CD4-positive, CD25-positive, alpha-beta regulatory T cell (primary cell): Measurements from ENCODE around the gene TIGD7. TPM values are rescaled to one million over a fixed set of nuclear protein-coding genes. Genes with fewer than 3 reads are reported as not detected.
A peak's percentile ranks its signal among the peaks of the same experiment; 100 is the strongest.

ENCODE experiments used
- ATAC-seq, 2 donors: fragments of 150-1000 bp; cut with Tn5 transposase; one replicate each; pipeline ENCODE4 v1.10.0; 2021; ENCODE audit warnings: low read depth in 2 of 2, moderate number of reproducible peaks in 2 of 2, moderate library complexity in 1 of 2
- DNase-seq, 3 donors: peaks; one replicate each; pipeline versions ENCODE4 v3.0.0 to v3.0.0-alpha.2; 2012 to 2022; ENCODE audit warnings: mixed read lengths in 1 of 3
- H3K27ac ChIP-seq: one replicate; pipeline ENCODE4 v1.7.0; 2013; ENCODE audit warnings: mild to moderate bottlenecking, low read length; ENCODE audit not compliant: insufficient read depth, poor library complexity, severe bottlenecking
- H3K27me3 ChIP-seq: one replicate; pipeline ENCODE4 v1.7.0; 2013; ENCODE audit warnings: low read length; ENCODE audit not compliant: control insufficient read depth, insufficient read depth
- H3K36me3 ChIP-seq: one replicate; pipeline ENCODE4 v1.7.0; 2013; ENCODE audit warnings: mild to moderate bottlenecking, low read length, moderate library complexity; ENCODE audit not compliant: control insufficient read depth, insufficient read depth
- H3K4me1 ChIP-seq: 2 replicates; pipeline ENCODE4 v1.7.0; 2013; ENCODE audit warnings: mild to moderate bottlenecking, low read length; ENCODE audit not compliant: insufficient read depth, control insufficient read depth, poor library complexity, severe bottlenecking
- H3K4me3 ChIP-seq: one replicate; pipeline ENCODE4 v1.7.0; 2013; ENCODE audit warnings: low read depth, mild to moderate bottlenecking, low read length, moderate library complexity
- H3K9me3 ChIP-seq, 2 experiments: 1 replicate in 1 of 2; 2 replicates in 1 of 2; pipeline ENCODE4 v1.7.0; 2013; ENCODE audit warnings: low read length in 2 of 2, mild to moderate bottlenecking in 1 of 2, moderate library complexity in 1 of 2; ENCODE audit not compliant: control insufficient read depth in 2 of 2
- H3K27ac Mint-ChIP-seq, 3 donors: one replicate each; pipeline ENCODE4 v1.8.0; 2020 to 2022; ENCODE audit warnings: mild to moderate bottlenecking in 3 of 3, mixed read lengths in 3 of 3, moderate library complexity in 2 of 3
- H3K27me3 Mint-ChIP-seq: one replicate; pipeline ENCODE4 v1.8.0; 2022; ENCODE audit warnings: mild to moderate bottlenecking, mixed read lengths
- H3K36me3 Mint-ChIP-seq: one replicate; pipeline ENCODE4 v1.8.0; 2020; ENCODE audit warnings: mixed read lengths
- H3K4me1 Mint-ChIP-seq, 4 donors: one replicate each; pipeline ENCODE4 v1.8.0; 2020 to 2022; ENCODE audit warnings: mixed read lengths in 4 of 4, mild to moderate bottlenecking in 1 of 4
- H3K4me3 Mint-ChIP-seq, 4 donors: one replicate each; pipeline ENCODE4 v1.8.0; 2020 to 2022; ENCODE audit warnings: mild to moderate bottlenecking in 4 of 4, mixed read lengths in 4 of 4, moderate library complexity in 3 of 4
- H3K9me3 Mint-ChIP-seq, 7 donors: one replicate each; pipeline ENCODE4 v1.8.0; 2020 to 2022; ENCODE audit warnings: mixed read lengths in 7 of 7, mild to moderate bottlenecking in 3 of 7, moderate library complexity in 2 of 7
- polyA plus RNA-seq, 4 donors: library from polyadenylated mRNA; unstranded; fragments of 300-500 nt; fragmentation: Illumina TruSeq; gene quantifications; one replicate each; pipeline ENCODE4 v1.2.3, GENCODE V29; 2021
- total RNA-seq: library from RNA; stranded (reverse); gene quantifications from one replicate; pipeline ENCODE4 v1.2.3, GENCODE V29; 2022

TIGD7 gene
- total and polyA plus RNA-seq, 5 donors from 2014 or later = 3.1 to 6.2 (median 4.4) TPM

- no peak for ATAC-seq
- no peaks in the 10 kb centered on the region for H3K36me3 Mint-ChIP-seq
- peaks cover 0 to 4% (median 0%) of the 10 kb centered on the region in 4 donors for H3K4me1 Mint-ChIP-seq
- H3K36me3 ChIP-seq = no peaks in the 10 kb centered on the region
- DNase-seq = no peak
- no peaks in the 10 kb centered on the region for H3K4me1 ChIP-seq
- no peaks in the 10 kb centered on the region for H3K9me3 ChIP-seq
- H3K27me3 ChIP-seq = no peaks in the 10 kb centered on the region
- no peak overlapping the region for H3K4me3 ChIP-seq
- peaks cover 11% of the 10 kb centered on the region for H3K27me3 Mint-ChIP-seq
- H3K4me3 Mint-ChIP-seq = no peak overlapping the region
- no peak overlapping the region for H3K27ac ChIP-seq
- no peaks in the 10 kb centered on the region for H3K9me3 Mint-ChIP-seq
- H3K27ac Mint-ChIP-seq = no peak overlapping the region
These were observed 50.9 kb downstream of the TIGD7 start for GRCh38 chr16:3254309-3254708.

DNA sequence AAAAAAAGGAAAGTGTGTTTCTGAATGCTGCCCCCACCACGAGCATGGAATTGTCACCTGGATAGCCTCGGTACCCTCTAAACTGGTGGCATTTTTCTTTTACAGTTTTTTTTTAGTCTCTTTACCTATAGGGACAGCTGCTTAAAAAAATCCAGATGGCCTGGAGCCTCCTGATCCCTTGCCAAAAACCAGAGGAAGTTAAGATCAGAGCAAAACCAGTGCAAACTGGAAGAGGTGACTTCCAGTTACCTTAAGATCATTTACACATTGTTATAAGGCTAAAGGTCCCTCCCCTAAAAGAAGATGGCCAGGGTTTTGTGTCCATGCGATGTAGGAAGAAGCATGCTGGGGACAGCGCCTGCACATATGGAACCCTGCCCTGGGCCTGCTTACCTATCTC lies 52.3 kb downstream of the TIGD7 start:
- no peak for ATAC-seq

DNA sequence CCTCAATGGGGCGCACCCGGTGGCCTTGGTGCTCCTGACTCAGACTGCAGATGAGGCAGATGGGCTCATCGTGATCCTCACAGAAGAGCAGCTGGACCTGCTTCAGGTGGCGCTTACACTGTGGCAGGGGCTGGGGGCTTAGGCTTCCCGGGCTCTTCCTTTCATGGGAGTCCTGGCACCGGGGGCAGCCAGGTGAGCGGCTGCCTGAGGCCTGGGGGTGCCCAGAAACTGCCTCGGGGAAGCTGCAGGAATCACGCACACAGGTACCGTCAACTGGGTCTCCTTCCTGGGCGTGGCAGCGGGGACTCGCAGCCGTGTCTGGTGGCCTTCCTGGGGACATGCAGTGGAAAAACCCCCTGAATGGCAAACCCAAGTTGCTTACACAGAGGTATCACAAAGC lies 55.8 kb downstream of the TIGD7 start:
- Histone ChIP-seq H3K4me3 (no peak overlapping the region), H3K4me1 (no peaks in the 10 kb centered on the region), H3K27me3 (no peaks in the 10 kb centered on the region), H3K9me3 (no peaks in the 10 kb centered on the region), H3K36me3 (no peaks in the 10 kb centered on the region), H3K27ac (no peak overlapping the region)
- H3K27me3 Mint-ChIP-seq = peaks cover 22% of the 10 kb centered on the region
- DNase-seq (no peak), ATAC-seq (no peak)
- H3K27ac Mint-ChIP-seq = no peak overlapping the region
- H3K4me1 Mint-ChIP-seq = peaks cover 0 to 2% (median 0%) of the 10 kb centered on the region in 4 donors
- H3K9me3 Mint-ChIP-seq = peaks cover 0 to 1% (median 0%) of the 10 kb centered on the region in 7 donors
- no peak overlapping the region for H3K4me3 Mint-ChIP-seq
- H3K36me3 Mint-ChIP-seq = no peaks in the 10 kb centered on the region

More for the DNA sequence above, 52.3 kb downstream of the TIGD7 start:
- Mint-ChIP-seq H3K27ac (no peak overlapping the region), H3K27me3 (peaks cover 14% of the 10 kb centered on the region), H3K4me3 (no peak overlapping the region), H3K4me1 (peaks cover 0 to 2% (median 0%) of the 10 kb centered on the region in 4 donors), H3K9me3 (peaks cover 0 to 1% (median 0%) of the 10 kb centered on the region in 7 donors), H3K36me3 (no peaks in the 10 kb centered on the region)
- Histone ChIP-seq H3K27me3 (no peaks in the 10 kb centered on the region), H3K36me3 (no peaks in the 10 kb centered on the region), H3K9me3 (no peaks in the 10 kb centered on the region), H3K27ac (no peak overlapping the region), H3K4me1 (no peaks in the 10 kb centered on the region), H3K4me3 (no peak overlapping the region)
- no peak for DNase-seq

GRCh38 chr16:3249020-3249419 lies 56.2 kb downstream of the TIGD7 start:
- H3K4me3 Mint-ChIP-seq = no peak overlapping the region
- Histone ChIP-seq H3K4me1 (no peaks in the 10 kb centered on the region), H3K27ac (no peak overlapping the region), H3K4me3 (no peak overlapping the region), H3K27me3 (no peaks in the 10 kb centered on the region), H3K36me3 (no peaks in the 10 kb centered on the region), H3K9me3 (no peaks in the 10 kb centered on the region)
- no peaks in the 10 kb centered on the region for H3K36me3 Mint-ChIP-seq
- no peak for DNase-seq
- no peak for ATAC-seq
- H3K9me3 Mint-ChIP-seq = peaks cover 0 to 1% (median 0%) of the 10 kb centered on the region in 7 donors
- H3K27me3 Mint-ChIP-seq = peaks cover 22% of the 10 kb centered on the region
- H3K27ac Mint-ChIP-seq = peak overlapping the region in 1 of 3 donors; percentile 5
- H3K4me1 Mint-ChIP-seq = peaks cover 0 to 2% (median 0%) of the 10 kb centered on the region in 4 donors

Other genes starting within 250 kb of the TIGD7 start
- 1,611 TPM for gene IL32, start 239.8 kb downstream of the TIGD7 start, total RNA-seq
- gene IL32, start 239.8 kb downstream of the TIGD7 start, polyA plus RNA-seq = 1,000 to 10,000 TPM; 3,219 to 6,021 (median 4,004) TPM
- 0.81 TPM for gene ZSCAN10, start 206.1 kb downstream of the TIGD7 start, total RNA-seq
- not detected for gene ZSCAN10, start 206.1 kb downstream of the TIGD7 start, polyA plus RNA-seq
- not detected for gene ZNF205, start 192.8 kb downstream of the TIGD7 start, total RNA-seq
- gene ZNF205, start 192.8 kb downstream of the TIGD7 start, polyA plus RNA-seq = not detected
- 3.8 TPM for gene ZNF213, start 170.4 kb downstream of the TIGD7 start, total RNA-seq
- 1 to 10 TPM; 1.9 to 2.3 (median 2.1) TPM for gene ZNF213, start 170.4 kb downstream of the TIGD7 start, polyA plus RNA-seq
- gene OR1F1, start 117.2 kb downstream of the TIGD7 start, total RNA-seq = not detected
- gene OR1F1, start 117.2 kb downstream of the TIGD7 start, polyA plus RNA-seq = under 1 TPM in 3 of 4 donors, not detected in 1; 0.20 to 0.70 (median 0.61) TPM
- 12.8 TPM for gene ZNF200, start 70.3 kb downstream of the TIGD7 start, total RNA-seq
- 10 to 100 TPM; 15.3 to 24.5 (median 19.5) TPM for gene ZNF200, start 70.3 kb downstream of the TIGD7 start, polyA plus RNA-seq
- not detected for gene MEFV, start 48.8 kb downstream of the TIGD7 start, total RNA-seq
- not detected for gene MEFV, start 48.8 kb downstream of the TIGD7 start, polyA plus RNA-seq
- gene ZNF263, start 21.9 kb downstream of the TIGD7 start, total RNA-seq = 28.3 TPM
- 10 to 100 TPM; 39.1 to 47.1 (median 42.8) TPM for gene ZNF263, start 21.9 kb downstream of the TIGD7 start, polyA plus RNA-seq
- gene ZNF75A, start 67 bp upstream of the TIGD7 start, total RNA-seq = 36.4 TPM
- 10 to 100 TPM; 15.7 to 25.9 (median 21.7) TPM for gene ZNF75A, start 67 bp upstream of the TIGD7 start, polyA plus RNA-seq
- gene OR2C1, start 50.5 kb upstream of the TIGD7 start, total RNA-seq = not detected
- gene OR2C1, start 50.5 kb upstream of the TIGD7 start, polyA plus RNA-seq = under 1 TPM; 0.20 to 0.44 (median 0.35) TPM
- 13.2 TPM for gene ZSCAN32, start 95.6 kb upstream of the TIGD7 start, total RNA-seq
- gene ZSCAN32, start 95.6 kb upstream of the TIGD7 start, polyA plus RNA-seq = 10 to 100 TPM in 3 of 4 donors, 1 to 10 TPM in 1; 7.1 to 16.7 (median 11.7) TPM
- gene ZNF174, start 95.8 kb upstream of the TIGD7 start, total RNA-seq = 5.4 TPM
- 10 to 100 TPM; 10.5 to 18.4 (median 16.1) TPM for gene ZNF174, start 95.8 kb upstream of the TIGD7 start, polyA plus RNA-seq
- 4.7 TPM for gene ZNF597, start 138.1 kb upstream of the TIGD7 start, total RNA-seq
- gene ZNF597, start 138.1 kb upstream of the TIGD7 start, polyA plus RNA-seq = 1 to 10 TPM; 1.5 to 2.3 (median 1.9) TPM
- 48.9 TPM for gene NAA60, start 138.2 kb upstream of the TIGD7 start, total RNA-seq
- 10 to 100 TPM; 38.8 to 50.0 (median 43.8) TPM for gene NAA60, start 138.2 kb upstream of the TIGD7 start, polyA plus RNA-seq
- gene C16orf90, start 190.1 kb upstream of the TIGD7 start, total RNA-seq = not detected
- gene C16orf90, start 190.1 kb upstream of the TIGD7 start, polyA plus RNA-seq = not detected
- 11.3 TPM for gene CLUAP1, start 195.6 kb upstream of the TIGD7 start, total RNA-seq
- gene CLUAP1, start 195.6 kb upstream of the TIGD7 start, polyA plus RNA-seq = 10 to 100 TPM; 20.6 to 35.1 (median 21.3) TPM